ENCODE measurements around the gene TFIP11.

GRCh38 chr22:26549902-26550497 is 37.7 kb upstream of the TFIP11 start:
- no peak for TF ChIP-seq CTCF (IDR thresholded peaks at IDR 0.05)
- TF ChIP-seq POLR2A (IDR thresholded peaks at IDR 0.05): no peak
